CD14-positive monocyte (primary cell): ENCODE results near the gene TMEM167B. TPM values are rescaled to one million over a fixed set of nuclear protein-coding genes. Genes with fewer than 3 reads are reported as not detected.

Source experiments
- DNase-seq, 3 donors: peaks; one replicate each; pipeline ENCODE4 v3.0.0-alpha.2; 2011 to 2022
- H2AFZ ChIP-seq: 2 replicates; pipeline ENCODE4 v1.6.0; 2012; ENCODE audit warnings: mild to moderate bottlenecking, low read depth, low read length, inconsistent platforms; ENCODE audit not compliant: insufficient read depth, poor library complexity, severe bottlenecking
- H3K27ac ChIP-seq, 2 donors: 1 replicate in 1 of 2; 2 replicates in 1 of 2; pipeline ENCODE4 v1.5.1; 2012 to 2013; ENCODE audit warnings: low read length in 2 of 2, control low read depth in 1 of 2, inconsistent platforms in 1 of 2, low read depth in 1 of 2, mild to moderate bottlenecking in 1 of 2
- H3K27me3 ChIP-seq, 2 donors: one replicate each; pipeline versions ENCODE4 v1.6.0 to v1.6.1; 2011 to 2013; ENCODE audit warnings: low read length in 2 of 2; ENCODE audit not compliant: control insufficient read depth in 2 of 2, insufficient read depth in 2 of 2
- H3K36me3 ChIP-seq, 2 donors: replicated peaks in 1 of 2; 1 replicate in 1 of 2; 2 replicates in 1 of 2; pipeline versions ENCODE4 v1.5.1 to v1.6.1; 2012 to 2013; ENCODE audit warnings: low read length in 2 of 2, control low read depth in 1 of 2, inconsistent platforms in 1 of 2, mild to moderate bottlenecking in 1 of 2; ENCODE audit not compliant: insufficient read depth in 2 of 2, control insufficient read depth in 1 of 2
- H3K4me1 ChIP-seq, 2 donors: 1 replicate in 1 of 2; 2 replicates in 1 of 2; pipeline versions ENCODE4 v1.5.1 to v1.6.1; 2012 to 2013; ENCODE audit warnings: low read length in 2 of 2, control low read depth in 1 of 2, inconsistent platforms in 1 of 2, mild to moderate bottlenecking in 1 of 2, moderate library complexity in 1 of 2; ENCODE audit not compliant: insufficient read depth in 2 of 2, control insufficient read depth in 1 of 2
- H3K4me2 ChIP-seq: replicated peaks from 2 replicates; pipeline ENCODE3; 2012; ENCODE audit warnings: low read length, moderate library complexity, mild to moderate bottlenecking; ENCODE audit not compliant: poor library complexity, severe bottlenecking; ENCODE audit errors: extremely low read depth
- H3K4me3 ChIP-seq, 3 experiments: fragments of 200-600 bp in 1 of 3; sonication (generic) in 1 of 3; replicated peaks in 1 of 3; 1 replicate in 2 of 3; 2 replicates in 1 of 3; pipeline ENCODE4 v1.5.1; 2011 to 2013; ENCODE audit warnings: low read length in 3 of 3, mild to moderate bottlenecking in 3 of 3, control low read depth in 2 of 3, low read depth in 2 of 3, inconsistent platforms in 1 of 3, moderate library complexity in 1 of 3
- H3K79me2 ChIP-seq: 2 replicates; pipeline ENCODE4 v1.6.0; 2012; ENCODE audit warnings: mild to moderate bottlenecking, control low read depth, inconsistent platforms, low read length, moderate library complexity; ENCODE audit not compliant: insufficient read depth
- H3K9ac ChIP-seq: 2 replicates; pipeline ENCODE4 v1.6.0; 2017; ENCODE audit warnings: low read length, mild to moderate bottlenecking; ENCODE audit not compliant: insufficient read depth, poor library complexity, severe bottlenecking
- H3K9me3 ChIP-seq, 2 donors: replicated peaks in 1 of 2; 1 replicate in 1 of 2; 2 replicates in 1 of 2; pipeline versions ENCODE4 v1.5.1 to v1.6.1; 2012 to 2013; ENCODE audit warnings: low read length in 2 of 2, control low read depth in 1 of 2; ENCODE audit not compliant: control insufficient read depth in 1 of 2, insufficient read depth in 1 of 2
- H4K20me1 ChIP-seq: 2 replicates; pipeline ENCODE4 v1.6.0; 2012; ENCODE audit warnings: mild to moderate bottlenecking, low read length, control low read depth, moderate library complexity; ENCODE audit not compliant: insufficient read depth
- H3K27ac Mint-ChIP-seq, 7 donors: one replicate each; pipeline ENCODE4 v1.8.0; 2020; ENCODE audit warnings: mild to moderate bottlenecking in 7 of 7, mixed read lengths in 7 of 7, moderate library complexity in 6 of 7, inconsistent platforms in 2 of 7
- H3K27me3 Mint-ChIP-seq, 3 donors: one replicate each; pipeline ENCODE4 v1.8.0; 2021 to 2022; ENCODE audit warnings: low read depth in 3 of 3, mild to moderate bottlenecking in 3 of 3, mixed read lengths in 3 of 3, moderate library complexity in 3 of 3, inconsistent platforms in 1 of 3
- H3K36me3 Mint-ChIP-seq, 2 donors: one replicate each; pipeline ENCODE4 v1.8.0; 2020; ENCODE audit warnings: mixed read lengths in 2 of 2, inconsistent platforms in 1 of 2, mild to moderate bottlenecking in 1 of 2
- H3K4me1 Mint-ChIP-seq: one replicate; pipeline ENCODE4 v1.8.0; 2020; ENCODE audit warnings: mild to moderate bottlenecking, mixed read lengths
- H3K4me3 Mint-ChIP-seq, 2 donors: one replicate each; pipeline ENCODE4 v1.8.0; 2020; ENCODE audit warnings: mild to moderate bottlenecking in 2 of 2, mixed read lengths in 2 of 2, moderate library complexity in 1 of 2
- H3K9me3 Mint-ChIP-seq, 7 donors: one replicate each; pipeline ENCODE4 v1.8.0; 2020 to 2022; ENCODE audit warnings: mixed read lengths in 7 of 7, mild to moderate bottlenecking in 6 of 7, moderate library complexity in 6 of 7, inconsistent platforms in 2 of 7
- CTCF ChIP-seq: fragments of 200-600 bp; IDR thresholded peaks from one replicate; pipeline ENCODE4 v1.8.0; 2022; ENCODE audit warnings: antibody characterized with exemption, mild to moderate bottlenecking
- WGBS: methylation state at CpG from one replicate; pipeline ENCODE4 v1.1.5; 2013; ENCODE audit warnings: missing lambda C conversion rate; ENCODE audit not compliant: insufficient coverage; 5-methylcytosine and 5-hydroxymethylcytosine counted together
- intact Hi-C, 2 donors: fragments of 100-400 bp; cut with micrococcal nuclease; formaldehyde crosslinking; loops; one replicate each; pipeline versions ENCODE4 v1.15.0 to v1.15.1; 2023
- polyA plus RNA-seq, 3 donors: library from polyadenylated mRNA; depleted of rRNA in 1 of 3; unstranded in 2 of 3; stranded (reverse) in 1 of 3; fragments of 300-500 nt in 2 of 3; fragments of >200 nt in 1 of 3; fragmentation: Illumina TruSeq in 2 of 3; gene quantifications; 1 replicate in 2 of 3; 2 replicates in 1 of 3; pipeline ENCODE4 v1.2.3, GENCODE V29; 2012 to 2021

The TMEM167B gene
- polyA plus RNA-seq, 3 donors = 39.2 to 50.8 (median 43.3) TPM

DNA sequence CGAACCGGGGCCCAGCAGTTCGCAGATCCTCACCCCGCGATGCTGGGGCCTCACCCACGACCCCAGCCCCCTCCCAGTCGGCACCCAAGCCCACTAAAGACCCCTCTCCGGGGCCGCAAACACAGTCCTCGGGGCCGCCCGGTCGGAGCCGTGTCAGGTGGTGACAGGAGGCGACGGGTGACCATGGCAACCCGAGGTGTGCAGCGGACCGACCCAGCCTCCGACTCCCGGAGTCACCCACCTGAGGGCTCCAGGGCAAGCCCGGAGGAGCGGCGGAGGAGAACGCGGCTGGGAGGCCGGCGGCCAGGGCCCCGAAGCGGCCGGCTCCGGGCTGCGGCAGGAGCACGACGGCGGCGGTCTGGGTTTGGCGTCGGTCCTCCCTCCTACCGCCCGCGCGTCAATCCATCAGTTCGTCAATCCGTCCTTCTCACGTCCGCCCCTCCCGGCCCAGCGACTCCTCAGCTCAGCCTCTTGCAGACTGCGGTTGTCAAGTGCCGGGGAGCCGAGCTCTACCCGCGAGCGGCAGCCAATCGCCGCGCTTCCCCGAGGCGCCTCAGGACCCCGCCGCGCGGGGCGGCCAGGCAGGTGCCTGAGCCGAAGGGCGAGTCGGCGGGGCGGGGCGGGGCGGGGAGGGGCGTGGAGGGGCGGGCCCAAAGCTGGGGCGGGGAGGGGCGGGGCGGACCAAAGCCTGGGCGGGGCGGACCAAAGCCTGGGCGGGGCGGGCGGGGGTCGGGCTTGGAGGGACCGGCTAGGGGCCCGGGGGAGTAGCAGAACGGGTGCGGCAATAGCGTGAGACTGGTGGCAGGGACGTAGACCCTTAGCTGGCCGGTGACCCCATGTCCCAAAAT lies 48.7 kb upstream of the TMEM167B start, which contains the start of gene WDR47:
TSS of gene WDR47 (minus strand) at position 482 of the 848 bp plus-strand sequence. CDS start 18,590 bp downstream, outside the sequence.
- intact Hi-C loops = loop anchor here (5.0 kb wide), 3 partner anchors 50 to 70 kb away; partner anchors contain the start of genes ELAPOR1 (in 2 of the 2) and TMEM167B (in 1 of the 2)

More for the DNA sequence above, 48.7 kb upstream of the TMEM167B start, which contains the start of gene WDR47:
- peak within 1 kb of the TSS; percentile 86 to 93 for H3K4me3 Mint-ChIP-seq
- Histone ChIP-seq H4K20me1 (peaks cover 8% of the 10 kb centered on the region), H3K9ac (peak within 1 kb of the TSS; percentile 89), H3K36me3 (no peaks in the 10 kb centered on the region), H3K27ac (peak within 1 kb of the TSS; percentile 60 to 88), H3K4me1 (peaks cover 13 to 17% of the 10 kb centered on the region in 2 donors), H3K27me3 (no peaks in the 10 kb centered on the region), H3K4me2 (peak within 1 kb of the TSS; percentile 93), H3K9me3 (no peaks in the 10 kb centered on the region), H2AFZ (peak within 1 kb of the TSS; percentile 95), H3K79me2 (peaks cover 45% of the 10 kb centered on the region), H3K4me3 (peak within 1 kb of the TSS; percentile 74 to 97 (median 88))
- peak; percentile 94 to 95 (median 95) for DNase-seq
- no peaks in the 10 kb centered on the region for H3K9me3 Mint-ChIP-seq
- H3K4me1 Mint-ChIP-seq = peaks cover 14% of the 10 kb centered on the region
- H3K27ac Mint-ChIP-seq = peak within 1 kb of the TSS; percentile 77 to 92 (median 85)
- WGBS = 0% methylated on average over 53 of the region's 90 CpGs
- TF ChIP-seq CTCF = no peak
- no peaks in the 10 kb centered on the region for H3K36me3 Mint-ChIP-seq
- H3K27me3 Mint-ChIP-seq = peaks cover 7 to 12% (median 9%) of the 10 kb centered on the region in 3 donors
